Tibial nerve (tissue), 4 donors: ENCODE results near the gene BCAR3. TPM values are rescaled to one million over a fixed set of nuclear protein-coding genes. Genes with fewer than 3 reads are reported as not detected.

Source experiments
- DNase-seq, 2 donors: peaks; one replicate each; pipeline ENCODE4 v3.0.0-alpha.2; 2019; ENCODE audit warnings: low spot score in 2 of 2
- H3K27ac ChIP-seq, 4 donors: fragments of 200-600 bp; sonication (generic) in 3 of 4; one replicate each; pipeline ENCODE4 v1.5.1; 2017 to 2019; ENCODE audit warnings: mild to moderate bottlenecking in 1 of 4
- H3K27me3 ChIP-seq, 2 donors: fragments of 200-600 bp; sonication (generic) in 1 of 2; one replicate each; pipeline versions ENCODE4 v1.5.1 to v1.6.0; 2017 to 2019
- H3K36me3 ChIP-seq, 3 donors: fragments of 200-600 bp; sonication (generic); one replicate each; pipeline ENCODE4 v1.5.1; 2018 to 2019
- H3K4me1 ChIP-seq, 4 donors: fragments of 200-600 bp; sonication (generic) in 3 of 4; one replicate each; pipeline ENCODE4 v1.5.1; 2017 to 2019
- H3K4me3 ChIP-seq, 4 donors: fragments of 200-600 bp; sonication (generic) in 3 of 4; one replicate each; pipeline ENCODE4 v1.5.1; 2017 to 2019; ENCODE audit warnings: mild to moderate bottlenecking in 1 of 4, moderate library complexity in 1 of 4
- H3K9me3 ChIP-seq, 4 donors: fragments of 200-600 bp; sonication (generic) in 3 of 4; one replicate each; pipeline ENCODE4 v1.5.1; 2017 to 2019
- EP300 ChIP-seq, 2 donors: sonication (generic); formaldehyde crosslinking; IDR thresholded peaks; one replicate each; pipeline ENCODE4 v1.6.1; 2017; ENCODE audit warnings: antibody characterized with exemption in 2 of 2, mild to moderate bottlenecking in 1 of 2
- POLR2A ChIP-seq, 2 donors: fragments of 450-650 bp; IDR thresholded peaks; one replicate each; pipeline ENCODE4 v1.6.1; 2017; ENCODE audit warnings: antibody characterized with exemption in 2 of 2, mild to moderate bottlenecking in 2 of 2, moderate library complexity in 2 of 2
- whole genome bisulfite sequencing, 2 donors: methylation state at CpG; one replicate each; pipeline ENCODE4 v1.1.5; 2018; 5-methylcytosine and 5-hydroxymethylcytosine counted together
- total RNA-seq, 4 donors: library from RNA; depleted of rRNA; stranded (reverse); fragments of >200 nt; gene quantifications; one replicate each; pipeline ENCODE4 v1.1.0, GENCODE V29; 2016
- TF ChIP-seq, protein P1 (sequence below), 5 experiments: fragments of 200-600 bp in 3 of 5; fragments of 450-650 bp in 2 of 5; sonication (generic) in 3 of 5; IDR thresholded peaks; one replicate each; pipeline ENCODE4 v1.5.1; 2016 to 2019; ENCODE audit warnings: antibody characterized with exemption in 5 of 5, mild to moderate bottlenecking in 3 of 5, moderate library complexity in 2 of 5

BCAR3 gene
- total RNA-seq, 4 donors from 2014 or later, result 26.2 to 41.8 (median 36.5) TPM

DNA sequence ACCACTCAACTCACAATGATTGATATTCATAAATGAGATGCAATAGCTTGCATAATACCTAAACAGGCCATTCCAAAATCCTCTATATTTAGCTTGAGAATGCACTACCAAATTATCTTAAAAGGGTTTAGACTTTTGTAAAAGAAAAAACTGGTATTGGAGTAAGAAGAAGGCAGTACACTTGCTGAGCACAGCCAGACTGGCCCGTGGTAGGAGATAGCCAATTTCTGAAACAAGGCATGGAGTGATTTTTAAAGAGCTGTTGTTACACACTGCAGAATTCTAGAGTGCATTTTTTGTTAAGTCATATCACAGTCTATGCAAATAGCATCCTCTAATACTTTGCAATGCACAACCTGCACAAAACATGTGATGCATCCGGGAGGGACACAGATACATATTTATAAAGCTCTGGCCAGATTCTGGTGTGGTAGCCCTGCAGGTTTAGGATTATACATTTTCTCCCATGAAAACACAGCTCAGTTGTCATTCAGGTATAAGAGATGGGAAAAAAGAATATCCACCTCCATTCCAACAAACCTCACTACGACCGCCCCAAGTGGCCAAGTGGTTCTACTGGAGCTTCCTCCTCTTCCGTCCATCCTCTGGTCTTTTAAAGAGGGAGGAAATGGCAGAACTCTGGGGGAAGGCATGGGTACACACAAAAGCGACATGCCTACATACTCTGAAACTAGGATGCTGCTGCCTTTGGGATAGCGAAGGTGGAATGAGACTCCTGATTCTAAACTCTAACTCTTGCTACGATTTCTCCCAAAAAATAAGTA, 40.8 kb downstream of the BCAR3 start:
- DNase-seq, result no peak
- 90 to 91% methylated on average over 8 of the region's 8 CpGs for WGBS, 2 donors

DNA sequence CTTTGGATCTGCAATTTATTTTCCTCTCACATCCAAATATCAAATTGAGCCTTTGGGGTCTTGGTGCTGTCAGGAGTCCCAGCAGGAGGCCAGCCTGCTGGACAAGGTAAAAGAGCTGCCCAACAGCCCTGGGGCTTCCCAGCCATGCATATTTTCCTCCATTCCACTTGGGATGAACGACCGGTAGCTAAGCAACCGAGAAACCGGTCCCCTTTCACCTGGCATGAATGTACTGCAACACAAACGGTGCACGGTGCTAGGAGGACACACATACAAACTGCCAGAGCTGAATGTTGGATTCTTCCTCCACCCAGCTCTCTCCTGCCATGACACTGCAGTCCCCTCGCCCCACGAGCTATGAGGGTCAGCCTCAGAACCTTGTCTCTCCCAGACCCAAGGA, 42.7 kb downstream of the BCAR3 start:
- H3K9me3 ChIP-seq, result no peaks in the 10 kb centered on the region
- no peak overlapping the region for H3K4me3 ChIP-seq
- no peak for DNase-seq
- peak overlapping the region in 2 of 4 donors; percentile 11 to 62 for H3K27ac ChIP-seq
- TF ChIP-seq POLR2A (IDR thresholded peaks at IDR 0.05) (no peak), EP300 (IDR thresholded peaks at IDR 0.05) (no peak)
- TF ChIP-seq, protein P1, sequence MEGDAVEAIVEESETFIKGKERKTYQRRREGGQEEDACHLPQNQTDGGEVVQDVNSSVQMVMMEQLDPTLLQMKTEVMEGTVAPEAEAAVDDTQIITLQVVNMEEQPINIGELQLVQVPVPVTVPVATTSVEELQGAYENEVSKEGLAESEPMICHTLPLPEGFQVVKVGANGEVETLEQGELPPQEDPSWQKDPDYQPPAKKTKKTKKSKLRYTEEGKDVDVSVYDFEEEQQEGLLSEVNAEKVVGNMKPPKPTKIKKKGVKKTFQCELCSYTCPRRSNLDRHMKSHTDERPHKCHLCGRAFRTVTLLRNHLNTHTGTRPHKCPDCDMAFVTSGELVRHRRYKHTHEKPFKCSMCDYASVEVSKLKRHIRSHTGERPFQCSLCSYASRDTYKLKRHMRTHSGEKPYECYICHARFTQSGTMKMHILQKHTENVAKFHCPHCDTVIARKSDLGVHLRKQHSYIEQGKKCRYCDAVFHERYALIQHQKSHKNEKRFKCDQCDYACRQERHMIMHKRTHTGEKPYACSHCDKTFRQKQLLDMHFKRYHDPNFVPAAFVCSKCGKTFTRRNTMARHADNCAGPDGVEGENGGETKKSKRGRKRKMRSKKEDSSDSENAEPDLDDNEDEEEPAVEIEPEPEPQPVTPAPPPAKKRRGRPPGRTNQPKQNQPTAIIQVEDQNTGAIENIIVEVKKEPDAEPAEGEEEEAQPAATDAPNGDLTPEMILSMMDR (IDR thresholded peaks at IDR 0.05), result no peak
- peaks cover 0 to 44% (median 9%) of the 10 kb centered on the region in 4 donors for H3K4me1 ChIP-seq
- no peaks in the 10 kb centered on the region for H3K27me3 ChIP-seq
- H3K36me3 ChIP-seq, result peaks cover 0 to 20% (median 0%) of the 10 kb centered on the region in 3 donors
- WGBS, 2 donors, result 73 to 75% methylated on average over 8 of the region's 8 CpGs

More for the DNA sequence above, 40.8 kb downstream of the BCAR3 start:
- TF ChIP-seq POLR2A (IDR thresholded peaks at IDR 0.05) (no peak), EP300 (IDR thresholded peaks at IDR 0.05) (no peak)
- TF ChIP-seq, protein P1 (IDR thresholded peaks at IDR 0.05), result no peak
- peaks cover 0 to 30% (median 0%) of the 10 kb centered on the region in 3 donors for H3K36me3 ChIP-seq
- H3K9me3 ChIP-seq, result no peaks in the 10 kb centered on the region
- no peaks in the 10 kb centered on the region for H3K27me3 ChIP-seq
- peaks cover 0 to 32% (median 9%) of the 10 kb centered on the region in 4 donors for H3K4me1 ChIP-seq
- no peak overlapping the region for H3K27ac ChIP-seq
- H3K4me3 ChIP-seq, result no peak overlapping the region

DNA sequence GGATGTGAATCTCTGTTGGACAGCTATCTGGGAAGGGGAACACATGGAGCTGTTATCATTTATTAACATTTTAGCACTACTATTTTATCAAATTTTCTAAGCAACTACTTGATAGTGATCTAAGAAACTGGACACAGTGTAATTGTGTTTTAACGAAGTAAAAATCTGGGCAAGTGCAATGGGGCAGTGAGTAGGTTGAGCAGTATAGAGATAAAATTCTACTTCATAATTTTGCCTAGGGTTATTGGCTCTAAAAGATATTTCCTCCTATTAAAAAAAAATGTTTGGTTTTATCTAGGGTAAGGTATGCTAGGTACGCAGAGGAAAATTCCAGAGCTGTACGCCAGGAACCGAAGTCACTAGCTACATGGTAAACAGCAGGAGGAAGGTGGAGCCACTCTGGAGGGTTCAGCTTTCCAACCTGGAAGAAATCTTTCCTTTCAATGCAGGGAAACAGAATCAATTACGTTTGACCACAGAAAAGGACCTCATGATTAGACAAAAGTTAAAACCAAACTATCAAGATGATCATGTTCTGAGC, 43.3 kb downstream of the BCAR3 start:
- Histone ChIP-seq H3K9me3 (no peaks in the 10 kb centered on the region), H3K4me1 (peaks cover 0 to 44% (median 9%) of the 10 kb centered on the region in 4 donors), H3K27me3 (no peaks in the 10 kb centered on the region), H3K27ac (peak overlapping the region in 2 of 4 donors; percentile 11 to 62), H3K36me3 (peaks cover 0 to 20% (median 0%) of the 10 kb centered on the region in 3 donors), H3K4me3 (no peak overlapping the region)
- DNase-seq, result no peak
- TF ChIP-seq EP300 (IDR thresholded peaks at IDR 0.05) (no peak), POLR2A (IDR thresholded peaks at IDR 0.05) (no peak)
- TF ChIP-seq, protein P1 (IDR thresholded peaks at IDR 0.05), result no peak
- 73 to 74% methylated on average over 5 of the region's 5 CpGs for WGBS, 2 donors

DNA sequence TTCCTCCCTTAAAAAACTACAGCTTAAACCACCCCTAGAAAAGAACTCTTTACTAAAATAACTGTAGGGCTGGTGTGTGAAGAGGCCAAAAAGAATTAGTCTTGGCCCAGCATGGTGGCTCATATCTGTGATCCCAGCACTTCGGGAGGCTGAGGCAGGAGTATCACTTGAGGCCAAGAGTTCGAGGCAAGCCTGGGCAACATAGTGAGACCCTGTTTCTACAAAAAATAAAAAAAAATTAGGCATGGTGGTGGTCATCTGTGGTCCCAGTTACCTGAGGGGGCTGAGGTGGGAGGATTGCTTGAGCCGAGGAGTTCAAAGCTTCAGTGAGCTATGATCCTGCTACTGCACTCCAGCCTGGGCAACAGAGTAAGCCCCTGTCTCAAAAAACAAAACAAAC, 44.9 kb downstream of the BCAR3 start:
- Histone ChIP-seq H3K4me1 (peaks cover 0 to 42% (median 9%) of the 10 kb centered on the region in 4 donors), H3K4me3 (no peak overlapping the region), H3K9me3 (no peaks in the 10 kb centered on the region), H3K27ac (peak overlapping the region; percentile 44 to 79 (median 62)), H3K36me3 (peaks cover 0 to 20% (median 0%) of the 10 kb centered on the region in 3 donors), H3K27me3 (no peaks in the 10 kb centered on the region)
- WGBS, 2 donors, result 72 to 90% methylated on average over 3 of the region's 3 CpGs
- DNase-seq, result no peak
- no peak for TF ChIP-seq EP300 (IDR thresholded peaks at IDR 0.05)
- no peak for TF ChIP-seq POLR2A (IDR thresholded peaks at IDR 0.05)
- TF ChIP-seq, protein P1 (IDR thresholded peaks at IDR 0.05), result no peak
